Measurements from ENCODE around the gene DDOST.
"Not testable (repeated sequence)": the region's sequence is repeated elsewhere in the genome, so short reads cannot be mapped to it uniquely, and the experiment has no call there.

DDOST gene

DNA sequence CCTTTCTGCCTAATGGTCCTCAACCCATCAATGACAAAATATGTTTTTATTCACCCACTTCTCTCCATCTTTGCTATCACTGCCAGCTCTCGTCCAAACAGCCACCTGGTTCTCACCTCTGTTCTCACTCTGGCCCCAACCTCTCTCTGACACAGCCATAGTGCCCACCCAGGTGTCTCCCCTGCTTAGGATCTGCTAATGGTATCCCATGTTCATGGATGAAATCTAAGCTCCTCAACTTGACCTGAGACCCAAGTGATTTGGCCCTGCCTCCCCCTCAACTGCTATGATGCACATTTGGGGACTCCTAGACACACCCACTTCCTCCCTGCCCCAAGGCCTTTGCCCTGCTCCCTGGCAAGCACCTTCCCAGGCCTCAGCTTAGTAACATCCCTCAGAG, 30.7 kb upstream of the DDOST start:
- no peak for DNase-seq (ENCODE audit: low read depth in 2 of 2)

DNA sequence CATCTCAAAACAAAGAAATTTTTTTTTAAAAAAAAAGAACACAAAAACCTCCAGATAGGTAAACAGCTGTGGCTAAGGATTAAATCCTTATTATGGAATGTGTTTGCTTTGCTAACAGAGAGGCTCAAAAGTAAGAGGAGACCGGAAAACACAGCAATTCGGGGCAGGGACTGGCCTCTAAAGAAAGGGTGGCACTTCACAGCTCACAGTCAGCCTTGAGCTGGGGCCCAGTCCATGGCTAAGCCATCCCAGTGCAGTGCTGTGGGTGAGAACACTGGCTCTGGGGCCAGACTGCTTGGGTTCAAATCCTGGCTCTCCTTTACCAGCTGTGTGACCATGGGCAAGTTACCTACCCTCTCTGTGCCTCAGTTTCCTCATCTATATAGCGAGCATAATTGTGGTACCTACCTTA, 28.5 kb upstream of the DDOST start:
- DNase-seq (ENCODE audit: low read depth in 2 of 2), result no peak

GRCh38 chr1:20686883-20687725, 25.9 kb upstream of the DDOST start:
- no peak for DNase-seq (ENCODE audit: low read depth in 2 of 2)

GRCh38 chr1:20685741-20686140, 24.6 kb upstream of the DDOST start:
- DNase-seq (ENCODE audit: low read depth in 2 of 2), result no peak

DNA sequence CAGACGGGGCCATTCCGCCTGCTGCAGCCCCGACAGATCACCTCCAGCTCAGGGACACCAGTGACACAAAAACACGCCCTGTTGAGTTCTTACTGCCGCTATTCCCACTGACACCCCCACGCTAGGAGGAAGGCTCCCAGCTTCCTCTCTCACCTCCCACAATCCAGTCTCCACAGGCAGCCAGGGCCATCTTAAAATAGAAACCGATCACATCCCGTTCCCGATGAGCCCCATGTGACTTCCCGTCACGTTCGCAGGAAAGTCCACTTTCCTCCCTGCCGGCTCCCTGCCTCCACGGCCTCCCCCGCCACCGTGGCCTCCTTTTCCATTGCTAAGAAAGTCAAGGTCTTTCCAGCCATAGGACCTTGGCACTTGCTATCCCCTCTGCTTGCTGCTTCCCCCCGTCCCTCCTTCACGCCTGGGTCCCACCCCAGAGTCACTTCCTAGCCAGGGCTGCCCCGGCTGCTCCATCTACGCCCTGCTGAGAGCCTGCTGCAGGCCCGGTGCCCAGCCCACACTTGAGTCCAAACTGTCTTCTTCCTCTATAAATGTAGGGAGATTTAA, 24.0 kb upstream of the DDOST start:
- DNase-seq (ENCODE audit: low read depth in 2 of 2), result no peak

- DNase-seq (ENCODE audit: low read depth in 2 of 2), result no peak
Observed at GRCh38 chr1:20684651-20685050, 23.5 kb upstream of the DDOST start.

- no peak for DNase-seq (ENCODE audit: low read depth in 2 of 2)
Observed at GRCh38 chr1:20684050-20684620, 23.0 kb upstream of the DDOST start.

- no peak for DNase-seq (ENCODE audit: low read depth in 2 of 2)
Observed at GRCh38 chr1:20683614-20684013, 22.4 kb upstream of the DDOST start.

- no peak for DNase-seq (ENCODE audit: low read depth in 2 of 2)
Observed at GRCh38 chr1:20682571-20683236, 21.5 kb upstream of the DDOST start.

DNA sequence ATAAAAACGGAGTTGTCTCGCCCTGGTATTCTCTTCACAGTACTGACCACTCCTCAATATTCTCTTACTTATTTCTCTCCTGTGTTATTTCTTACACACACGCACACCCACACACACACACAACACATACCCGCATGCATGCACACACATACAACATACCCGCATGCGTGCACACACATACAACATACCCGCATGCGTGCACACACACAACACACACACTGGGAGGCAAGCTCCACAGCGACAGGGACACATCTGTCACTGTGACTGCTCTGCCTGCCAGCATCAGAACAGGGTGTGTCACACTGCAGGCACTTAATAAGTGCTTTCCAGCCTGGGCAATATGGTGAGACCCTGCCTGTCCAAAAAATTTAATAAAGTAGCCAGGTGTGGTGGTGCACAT, 20.8 kb upstream of the DDOST start:
- no peak for DNase-seq (ENCODE audit: low read depth in 2 of 2)

GRCh38 chr1:20680269-20680668, 19.1 kb upstream of the DDOST start:
- no peak for DNase-seq (ENCODE audit: low read depth in 2 of 2)

DNA sequence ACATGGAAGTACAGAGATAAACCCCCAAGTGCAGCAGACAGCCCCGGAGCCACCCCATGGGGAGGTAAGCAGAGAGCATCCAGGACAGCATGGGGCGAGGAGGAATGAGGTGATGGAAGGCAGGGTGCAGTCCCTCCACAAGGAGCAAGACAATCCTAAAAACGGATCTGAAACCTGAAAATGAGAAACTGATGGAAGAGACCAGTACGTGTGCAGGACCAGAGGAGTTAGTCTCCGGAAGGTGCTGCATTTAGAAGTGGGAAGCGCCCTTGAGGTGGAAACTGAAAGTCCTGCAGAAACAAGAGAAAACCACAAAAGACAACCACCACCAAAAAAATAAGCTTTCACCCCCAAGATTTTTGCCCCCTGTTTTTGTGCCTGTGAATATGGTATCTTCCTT, 17.4 kb upstream of the DDOST start:
- no peak for DNase-seq (ENCODE audit: low read depth in 2 of 2)

GRCh38 chr1:20673626-20674025, 12.5 kb upstream of the DDOST start:
- not testable (repeated sequence) for DNase-seq (ENCODE audit: low read depth in 2 of 2)

DNA sequence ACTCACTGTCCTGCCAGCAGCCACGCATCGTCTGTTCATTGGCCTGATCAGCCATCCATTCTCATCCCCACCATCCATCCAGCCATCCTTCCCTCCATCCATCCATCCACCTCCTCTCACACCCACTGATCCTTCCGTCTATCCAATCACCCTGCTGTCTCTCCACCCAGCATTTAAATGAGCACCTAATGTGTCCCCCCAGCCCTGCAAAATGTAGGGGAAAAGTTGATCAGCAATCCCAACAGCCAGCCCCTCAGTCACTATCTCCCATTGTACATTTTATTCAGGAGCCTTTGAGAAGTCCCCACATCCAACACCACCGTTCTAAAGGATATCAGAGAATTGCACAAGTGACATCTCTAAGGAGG, 11.1 kb upstream of the DDOST start:
- no peak for DNase-seq (ENCODE audit: low read depth in 2 of 2)

DNA sequence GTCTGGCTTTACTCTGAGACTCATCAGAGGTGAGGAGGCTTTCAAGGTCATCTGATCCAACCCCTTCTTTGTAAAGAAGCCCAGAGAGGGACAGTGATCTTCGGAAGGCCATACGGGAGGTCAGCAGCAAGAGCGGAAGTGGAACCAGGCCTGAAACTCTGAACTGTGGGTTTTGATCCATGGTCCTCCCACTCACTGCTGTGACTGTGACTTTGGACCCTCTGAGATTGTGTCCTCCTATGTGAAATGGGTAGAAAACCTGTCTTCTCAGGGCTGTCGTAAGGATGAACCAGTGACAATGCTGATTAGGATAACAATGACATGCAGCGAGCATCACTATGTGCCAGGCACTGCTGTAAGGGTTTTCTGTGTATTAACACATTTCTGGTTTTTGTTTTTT, 9.8 kb upstream of the DDOST start:
- no peak for DNase-seq (ENCODE audit: low read depth in 2 of 2)

DNA sequence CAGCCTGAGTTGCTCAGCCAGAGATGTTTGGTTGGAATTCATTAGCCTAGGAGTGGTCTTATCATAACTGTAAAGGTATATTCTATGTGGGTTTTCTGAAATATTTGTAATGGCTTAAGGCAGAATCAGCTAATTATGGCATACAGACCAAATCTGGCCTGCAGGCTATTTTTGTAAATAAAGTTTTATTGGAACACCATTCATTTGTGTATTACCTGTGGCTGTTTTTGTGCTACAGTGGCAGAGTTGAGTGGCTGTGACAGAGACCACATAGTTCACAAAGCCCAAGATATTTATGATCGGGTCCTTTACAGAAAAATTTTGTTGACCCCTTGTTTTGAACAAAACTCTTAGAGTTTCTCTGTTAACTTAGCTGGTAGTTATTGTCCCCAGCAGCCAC, 7.4 kb upstream of the DDOST start:
- DNase-seq (ENCODE audit: low read depth in 2 of 2), result no peak

- no peak for DNase-seq (ENCODE audit: low read depth in 2 of 2)
Observed at GRCh38 chr1:20666804-20667203, 5.6 kb upstream of the DDOST start.

GRCh38 chr1:20666146-20666545, 5.0 kb upstream of the DDOST start:
- DNase-seq (ENCODE audit: low read depth in 2 of 2), result no peak

DNA sequence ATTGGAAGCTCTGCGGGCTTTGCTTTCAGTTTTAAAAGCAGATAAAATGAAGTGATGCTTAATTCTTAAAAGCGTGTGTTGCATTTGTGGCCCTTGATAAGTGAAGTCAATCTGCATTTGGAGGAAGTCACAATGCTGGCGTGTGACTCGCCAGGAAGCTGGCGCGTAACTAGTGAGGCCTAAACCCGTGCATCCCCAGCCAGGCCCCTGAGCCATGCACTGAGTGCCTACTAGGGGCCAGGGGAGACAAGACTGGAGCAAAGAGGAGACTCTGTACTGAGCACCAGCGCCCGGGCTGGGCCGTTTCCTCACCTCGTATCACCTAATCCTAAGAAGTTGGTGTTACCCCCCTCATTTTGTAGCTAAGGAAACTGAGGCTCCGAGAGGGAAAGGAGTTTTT, 4.6 kb upstream of the DDOST start:
- DNase-seq (ENCODE audit: low read depth in 2 of 2), result no peak

- no peak for DNase-seq (ENCODE audit: low read depth in 2 of 2)
Observed at GRCh38 chr1:20663969-20664715, 3.0 kb upstream of the DDOST start.

DNA sequence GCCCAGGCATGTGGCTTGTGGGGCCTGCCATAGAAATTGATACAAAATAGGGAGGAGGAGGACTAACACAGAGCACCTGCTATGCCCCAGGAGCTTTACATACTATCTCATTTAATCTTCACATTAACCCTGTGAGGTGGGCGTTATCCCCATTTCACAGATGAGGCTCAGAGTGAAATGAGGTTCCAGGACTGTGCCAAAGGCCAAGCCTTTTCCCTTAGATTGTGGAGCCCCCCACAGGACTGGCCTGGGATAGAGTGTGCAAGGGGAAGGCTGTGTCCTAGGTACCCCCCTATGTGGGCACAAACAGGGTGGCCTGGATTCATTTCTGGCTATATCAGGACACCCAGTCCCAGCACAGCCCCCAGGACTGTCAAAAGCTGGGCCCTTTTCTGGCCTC, 2.2 kb upstream of the DDOST start:
- no peak for DNase-seq (ENCODE audit: low read depth in 2 of 2)

GRCh38 chr1:20662110-20662475, 924 bp upstream of the DDOST start:
- DNase-seq (ENCODE audit: low read depth in 2 of 2), result no peak

Measured in fibroblast of skin of left quadriceps (primary cell).